Germinal center (tissue), 1 donor: ENCODE results near the gene DDX1.

ENCODE experiments used
- DNase-seq: peaks from one replicate; pipeline ENCODE4 v3.0.0; 2012; ENCODE audit warnings: mixed read lengths, low spot score

The DDX1 gene

GRCh38 chr2:15630121-15630977 is 38.7 kb downstream of the DDX1 start:
- DNase-seq: no peak

GRCh38 chr2:15630978-15631719 is 39.5 kb downstream of the DDX1 start:
- DNase-seq: no peak

- no peak for DNase-seq
Observed at GRCh38 chr2:15631883-15632282, 40.2 kb downstream of the DDX1 start.

GRCh38 chr2:15633043-15633970 is 41.6 kb downstream of the DDX1 start:
- DNase-seq: no peak

- no peak for DNase-seq
Observed at GRCh38 chr2:15633971-15634346, 42.3 kb downstream of the DDX1 start.

GRCh38 chr2:15634846-15635490 is 43.3 kb downstream of the DDX1 start:
- DNase-seq: no peak

- DNase-seq: peak; percentile 68
Observed at GRCh38 chr2:15636972-15637785, 45.5 kb downstream of the DDX1 start.

GRCh38 chr2:15638720-15639119 is 47.1 kb downstream of the DDX1 start:
- no peak for DNase-seq

- no peak for DNase-seq
Observed at GRCh38 chr2:15639323-15640251, 47.9 kb downstream of the DDX1 start.

GRCh38 chr2:15640261-15640711 is 48.6 kb downstream of the DDX1 start:
- DNase-seq: no peak

- DNase-seq: no peak
Observed at GRCh38 chr2:15640784-15641183, 49.1 kb downstream of the DDX1 start.

GRCh38 chr2:15641530-15641982 is 49.9 kb downstream of the DDX1 start:
- no peak for DNase-seq

GRCh38 chr2:15642011-15642814 is 50.5 kb downstream of the DDX1 start:
- DNase-seq: no peak

- no peak for DNase-seq
Observed at GRCh38 chr2:15642815-15643500, 51.3 kb downstream of the DDX1 start.

GRCh38 chr2:15643791-15644585 is 52.3 kb downstream of the DDX1 start:
- no peak for DNase-seq

GRCh38 chr2:15645300-15645699 is 53.6 kb downstream of the DDX1 start:
- DNase-seq: no peak

GRCh38 chr2:15645720-15646385 is 54.2 kb downstream of the DDX1 start:
- peak; percentile 12 for DNase-seq
